GM19467 (cell line): ENCODE measurements around the gene SHROOM1.

Source experiments
- ATAC-seq: cut with Tn5 transposase; IDR thresholded peaks from one replicate; pipeline ENCODE4 v1.9.1; 2021; ENCODE audit warnings: mild to moderate bottlenecking, moderate library complexity; ENCODE audit not compliant: unreplicated experiment

The SHROOM1 gene

GRCh38 chr5:132854301-132854700, 23.9 kb upstream of the SHROOM1 start:
- no peak for ATAC-seq

GRCh38 chr5:132853790-132854189, 23.3 kb upstream of the SHROOM1 start:
- no peak for ATAC-seq

- ATAC-seq, result no peak
Measured at GRCh38 chr5:132853323-132853722, 22.9 kb upstream of the SHROOM1 start.

- ATAC-seq, result no peak
Measured at GRCh38 chr5:132850066-132850465, 19.6 kb upstream of the SHROOM1 start.

GRCh38 chr5:132849347-132849746, 18.9 kb upstream of the SHROOM1 start:
- ATAC-seq, result no peak

- no peak for ATAC-seq
Measured at GRCh38 chr5:132848270-132848669, 17.8 kb upstream of the SHROOM1 start.

GRCh38 chr5:132841305-132841704, 10.9 kb upstream of the SHROOM1 start:
- ATAC-seq, result no peak

GRCh38 chr5:132840896-132841295, 10.4 kb upstream of the SHROOM1 start:
- ATAC-seq, result no peak

GRCh38 chr5:132840313-132840712, 9.9 kb upstream of the SHROOM1 start:
- no peak for ATAC-seq

GRCh38 chr5:132839426-132840301, 9.2 kb upstream of the SHROOM1 start:
- ATAC-seq, result no peak

- no peak for ATAC-seq
Measured at GRCh38 chr5:132838516-132839282, 8.3 kb upstream of the SHROOM1 start.

GRCh38 chr5:132837868-132838267, 7.4 kb upstream of the SHROOM1 start:
- ATAC-seq, result no peak

GRCh38 chr5:132836852-132837251, 6.4 kb upstream of the SHROOM1 start:
- no peak for ATAC-seq

GRCh38 chr5:132834057-132834456, 3.6 kb upstream of the SHROOM1 start:
- no peak for ATAC-seq

- no peak for ATAC-seq
Measured at GRCh38 chr5:132832612-132833011, 2.2 kb upstream of the SHROOM1 start.

GRCh38 chr5:132831095-132831860, 831 bp upstream of the SHROOM1 start:
- ATAC-seq, result no peak

GRCh38 chr5:132829742-132830435, 558 bp downstream of the SHROOM1 start:
- peak; percentile 68 for ATAC-seq

GRCh38 chr5:132828846-132829494, 1.5 kb downstream of the SHROOM1 start:
- no peak for ATAC-seq

GRCh38 chr5:132827943-132828673, 2.3 kb downstream of the SHROOM1 start:
- no peak for ATAC-seq
